Calu3 (cell line): ENCODE data around the gene CIPC. TPM values are rescaled to one million over a fixed set of nuclear protein-coding genes. Genes with fewer than 3 reads are reported as not detected.

Experiments
- BruUV-seq: library from RNA; stranded (reverse); fragments of 400-500 nt; replicated peaks from 2 replicates; lab custom pipeline; 2021; lab: Mats Ljungman, UMichigan
- CTCF ChIA-PET: fragments of 300-600 bp; sonication (Branson Sonifier 250); formaldehyde crosslinking; loops from one replicate; lab custom pipeline; 2022; ENCODE audit warnings: antibody characterized with exemption; lab: Charles Lee
- DNase-seq: peaks from one replicate; pipeline ENCODE4 v3.0.0; 2022
- H3K27ac Mint-ChIP-seq: one replicate; pipeline ENCODE4 v1.8.0; 2022; ENCODE audit warnings: mixed read lengths; ENCODE audit not compliant: unreplicated experiment
- H3K27me3 Mint-ChIP-seq: one replicate; pipeline ENCODE4 v1.8.0; 2022; ENCODE audit warnings: mixed read lengths; ENCODE audit not compliant: unreplicated experiment
- H3K36me3 Mint-ChIP-seq: one replicate; pipeline ENCODE4 v1.8.0; 2022; ENCODE audit warnings: mild to moderate bottlenecking, moderate library complexity, mixed read lengths; ENCODE audit not compliant: insufficient read depth, unreplicated experiment
- H3K4me1 Mint-ChIP-seq: one replicate; pipeline ENCODE4 v1.8.0; 2022; ENCODE audit warnings: mild to moderate bottlenecking, low read depth, mixed read lengths; ENCODE audit not compliant: unreplicated experiment
- H3K4me3 Mint-ChIP-seq: one replicate; pipeline ENCODE4 v1.8.0; 2022; ENCODE audit warnings: mild to moderate bottlenecking, low read depth, moderate library complexity, mixed read lengths; ENCODE audit not compliant: unreplicated experiment
- H3K9me3 Mint-ChIP-seq: one replicate; pipeline ENCODE4 v1.8.0; 2022; ENCODE audit warnings: low read depth, mixed read lengths; ENCODE audit not compliant: unreplicated experiment
- intact Hi-C: fragments of 100-400 bp; cut with micrococcal nuclease; formaldehyde crosslinking; loops from one replicate; pipeline ENCODE4 v1.10.0; 2022; ENCODE audit not compliant: unreplicated experiment
- total RNA-seq: library from RNA; stranded (reverse); gene quantifications from 2 replicates; pipeline ENCODE4 v1.2.3, GENCODE V29; 2022
- TF ChIP-seq, protein P1 (sequence below): fragments of 200-600 bp; IDR thresholded peaks from one replicate; pipeline ENCODE4 v1.8.0; 2022; ENCODE audit warnings: antibody characterized with exemption; ENCODE audit not compliant: unreplicated experiment

CIPC gene
- total RNA-seq, 1 experiment from 2014 or later = 16.5 TPM

DNA sequence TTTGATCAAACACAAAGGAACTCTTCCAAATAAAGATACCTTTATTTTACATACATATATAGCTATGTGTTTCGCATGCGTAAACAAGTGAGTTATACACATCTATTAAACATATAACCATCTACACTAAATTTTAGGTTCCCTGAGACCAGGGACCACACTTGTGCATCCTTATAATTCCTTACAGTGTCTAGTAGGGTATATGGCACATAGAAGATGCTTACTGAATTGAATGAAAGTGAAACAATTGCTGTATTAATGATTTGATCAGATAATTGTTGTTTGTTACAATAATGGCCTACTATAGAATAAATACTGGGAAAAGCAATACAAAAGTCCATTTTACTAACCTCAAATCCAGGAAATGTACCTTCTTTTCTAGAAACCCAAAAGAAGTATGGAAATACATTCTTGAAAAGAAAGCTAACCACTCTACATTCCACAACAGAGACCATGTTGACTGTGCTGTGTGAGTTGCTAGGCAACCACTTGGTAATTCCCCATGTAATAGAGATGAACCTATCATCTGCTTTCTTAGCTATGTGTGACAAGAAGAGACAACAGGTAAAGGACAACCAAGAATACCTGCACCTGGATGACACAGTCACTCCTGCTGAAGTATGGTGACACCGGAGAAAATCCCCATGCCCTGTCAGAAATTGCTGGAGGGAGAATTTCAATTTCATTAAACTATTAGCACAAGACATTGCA lies 11.9 kb upstream of the CIPC start:
- intact Hi-C loops = no loop called here
- no peaks in the 10 kb centered on the region for H3K27me3 Mint-ChIP-seq
- peaks cover 31% of the 10 kb centered on the region for H3K4me1 Mint-ChIP-seq
- no peak overlapping the region for H3K4me3 Mint-ChIP-seq
- TF ChIP-seq, protein P1, sequence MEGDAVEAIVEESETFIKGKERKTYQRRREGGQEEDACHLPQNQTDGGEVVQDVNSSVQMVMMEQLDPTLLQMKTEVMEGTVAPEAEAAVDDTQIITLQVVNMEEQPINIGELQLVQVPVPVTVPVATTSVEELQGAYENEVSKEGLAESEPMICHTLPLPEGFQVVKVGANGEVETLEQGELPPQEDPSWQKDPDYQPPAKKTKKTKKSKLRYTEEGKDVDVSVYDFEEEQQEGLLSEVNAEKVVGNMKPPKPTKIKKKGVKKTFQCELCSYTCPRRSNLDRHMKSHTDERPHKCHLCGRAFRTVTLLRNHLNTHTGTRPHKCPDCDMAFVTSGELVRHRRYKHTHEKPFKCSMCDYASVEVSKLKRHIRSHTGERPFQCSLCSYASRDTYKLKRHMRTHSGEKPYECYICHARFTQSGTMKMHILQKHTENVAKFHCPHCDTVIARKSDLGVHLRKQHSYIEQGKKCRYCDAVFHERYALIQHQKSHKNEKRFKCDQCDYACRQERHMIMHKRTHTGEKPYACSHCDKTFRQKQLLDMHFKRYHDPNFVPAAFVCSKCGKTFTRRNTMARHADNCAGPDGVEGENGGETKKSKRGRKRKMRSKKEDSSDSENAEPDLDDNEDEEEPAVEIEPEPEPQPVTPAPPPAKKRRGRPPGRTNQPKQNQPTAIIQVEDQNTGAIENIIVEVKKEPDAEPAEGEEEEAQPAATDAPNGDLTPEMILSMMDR = no peak
- H3K9me3 Mint-ChIP-seq = no peaks in the 10 kb centered on the region
- peaks cover 8% of the 10 kb centered on the region for H3K36me3 Mint-ChIP-seq
- H3K27ac Mint-ChIP-seq = peak overlapping the region; percentile 52
- no TSS peak for BruUV-seq
- DNase-seq = no peak
- CTCF ChIA-PET = interaction anchor here (1.0 to 2.0 kb wide), 4 partner anchors 16 to 210 kb away, joined by 3 to 12 read pairs (median 5); no protein-coding TSS in a partner anchor

DNA sequence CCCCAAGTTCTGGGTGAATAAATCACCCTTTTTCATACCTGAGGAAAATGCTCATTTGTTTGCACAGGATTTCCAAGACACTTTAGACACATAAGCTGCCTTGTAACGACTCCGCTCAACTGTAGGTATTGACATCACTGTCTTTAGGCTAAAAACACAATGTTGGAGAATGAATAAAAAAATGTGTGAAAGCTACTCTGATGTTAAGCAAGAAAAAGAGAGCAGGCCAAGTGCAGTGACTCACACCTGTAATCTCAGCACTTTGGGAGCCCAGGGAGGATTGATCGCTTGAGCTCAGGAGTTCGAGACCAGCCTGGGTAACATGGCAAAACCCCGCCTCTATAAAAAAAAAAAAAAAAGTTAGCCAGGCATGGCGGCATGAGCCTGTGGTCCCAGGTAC lies 11.1 kb upstream of the CIPC start:
- H3K4me3 Mint-ChIP-seq = no peak overlapping the region
- peaks cover 31% of the 10 kb centered on the region for H3K4me1 Mint-ChIP-seq
- H3K27me3 Mint-ChIP-seq = no peaks in the 10 kb centered on the region
- DNase-seq = no peak
- no TSS peak for BruUV-seq
- CTCF ChIA-PET = interaction anchor here (0.6 to 2.0 kb wide), 5 partner anchors 16 to 211 kb away, joined by 3 to 12 read pairs (median 3); no protein-coding TSS in a partner anchor
- peaks cover 8% of the 10 kb centered on the region for H3K36me3 Mint-ChIP-seq
- TF ChIP-seq, protein P1 = no peak
- peak overlapping the region; percentile 52 for H3K27ac Mint-ChIP-seq
- H3K9me3 Mint-ChIP-seq = no peaks in the 10 kb centered on the region
- intact Hi-C loops = no loop called here

GRCh38 chr14:77087631-77088030 lies 10.4 kb upstream of the CIPC start:
- TF ChIP-seq, protein P1 = no peak
- H3K9me3 Mint-ChIP-seq = no peaks in the 10 kb centered on the region
- H3K4me1 Mint-ChIP-seq = peaks cover 31% of the 10 kb centered on the region
- CTCF ChIA-PET = interaction anchor here (0.8 to 0.9 kb wide), 2 partner anchors 36 to 39 kb away, joined by 3 read pairs; no protein-coding TSS in a partner anchor
- BruUV-seq = no TSS peak
- H3K27me3 Mint-ChIP-seq = no peaks in the 10 kb centered on the region
- H3K36me3 Mint-ChIP-seq = peaks cover 8% of the 10 kb centered on the region
- H3K27ac Mint-ChIP-seq = peak overlapping the region; percentile 50
- intact Hi-C loops = no loop called here
- no peak for DNase-seq
- H3K4me3 Mint-ChIP-seq = peak overlapping the region; percentile 3

GRCh38 chr14:77088219-77088618 lies 9.8 kb upstream of the CIPC start:
- Mint-ChIP-seq H3K36me3 (peaks cover 8% of the 10 kb centered on the region), H3K27ac (peak overlapping the region; percentile 50), H3K4me3 (peak overlapping the region; percentile 3), H3K4me1 (peaks cover 31% of the 10 kb centered on the region), H3K9me3 (no peaks in the 10 kb centered on the region), H3K27me3 (no peaks in the 10 kb centered on the region)
- peak; percentile 81 for DNase-seq
- BruUV-seq = no TSS peak
- CTCF ChIA-PET = interaction anchor here (0.8 to 0.9 kb wide), 2 partner anchors 36 to 38 kb away, joined by 3 read pairs; no protein-coding TSS in a partner anchor
- intact Hi-C loops = no loop called here
- TF ChIP-seq, protein P1 = no peak
